Stromal cell of bone marrow (primary cell): ENCODE measurements around the gene ABHD12B.
A peak's percentile ranks its signal among the peaks of the same experiment; 100 is the strongest.

ENCODE experiments used
- DNase-seq: peaks from one replicate; pipeline ENCODE4 v3.0.0-alpha.2; 2012; ENCODE audit warnings: low read depth

The ABHD12B gene

GRCh38 chr14:50839048-50839447 is 32.8 kb upstream of the ABHD12B start:
- no peak for DNase-seq

GRCh38 chr14:50839691-50840090 is 32.2 kb upstream of the ABHD12B start:
- DNase-seq, result no peak

- DNase-seq, result no peak
Measured at GRCh38 chr14:50844391-50844790, 27.5 kb upstream of the ABHD12B start.

- DNase-seq, result no peak
Measured at GRCh38 chr14:50845166-50845565, 26.7 kb upstream of the ABHD12B start.

- no peak for DNase-seq
Measured at GRCh38 chr14:50846226-50846880, 25.5 kb upstream of the ABHD12B start.

GRCh38 chr14:50853891-50854290 is 18.0 kb upstream of the ABHD12B start:
- no peak for DNase-seq

GRCh38 chr14:50854521-50854920 is 17.3 kb upstream of the ABHD12B start:
- DNase-seq, result no peak

GRCh38 chr14:50855558-50855957 is 16.3 kb upstream of the ABHD12B start:
- no peak for DNase-seq

- DNase-seq, result no peak
Measured at GRCh38 chr14:50856660-50857059, 15.2 kb upstream of the ABHD12B start.

- no peak for DNase-seq
Measured at GRCh38 chr14:50859296-50859624, 12.6 kb upstream of the ABHD12B start.

- peak; percentile 69 for DNase-seq
Measured at GRCh38 chr14:50860478-50861086, 11.3 kb upstream of the ABHD12B start.

GRCh38 chr14:50862036-50862570 is 9.8 kb upstream of the ABHD12B start:
- DNase-seq, result no peak

GRCh38 chr14:50864237-50864636 is 7.6 kb upstream of the ABHD12B start:
- no peak for DNase-seq

GRCh38 chr14:50864946-50865345 is 6.9 kb upstream of the ABHD12B start:
- no peak for DNase-seq

- no peak for DNase-seq
Measured at GRCh38 chr14:50865391-50866076, 6.3 kb upstream of the ABHD12B start.

GRCh38 chr14:50871228-50871627 is 625 bp upstream of the ABHD12B start:
- no peak for DNase-seq

- DNase-seq, result no peak
Measured at GRCh38 chr14:50874757-50875156, 2.9 kb downstream of the ABHD12B start.

- DNase-seq, result peak; percentile 49
Measured at GRCh38 chr14:50875359-50876070, 3.7 kb downstream of the ABHD12B start.

- no peak for DNase-seq
Measured at GRCh38 chr14:50882932-50883826, 11.3 kb downstream of the ABHD12B start.

GRCh38 chr14:50883827-50884197 is 12.0 kb downstream of the ABHD12B start:
- no peak for DNase-seq

- no peak for DNase-seq
Measured at GRCh38 chr14:50887476-50887875, 15.6 kb downstream of the ABHD12B start.

- no peak for DNase-seq
Measured at GRCh38 chr14:50892255-50892654, 20.4 kb downstream of the ABHD12B start.
